ENCODE results near the gene KLHDC4.

- TF ChIP-seq CTCF (IDR thresholded peaks at IDR 0.05; ENCODE audit: insufficient read depth, low read length, poor library complexity, severe bottlenecking) = no peak
- no peak for TF ChIP-seq EZH2phosphoT487 (conservative IDR thresholded peaks at IDR 0.05; ENCODE audit: low read length)
Observed at GRCh38 chr16:87740441-87740840, 25.3 kb downstream of the KLHDC4 start.

Measured in SU-DHL-6 (cell line).